Measurements from ENCODE around the gene GLYATL2.

Gene GLYATL2, protein sequence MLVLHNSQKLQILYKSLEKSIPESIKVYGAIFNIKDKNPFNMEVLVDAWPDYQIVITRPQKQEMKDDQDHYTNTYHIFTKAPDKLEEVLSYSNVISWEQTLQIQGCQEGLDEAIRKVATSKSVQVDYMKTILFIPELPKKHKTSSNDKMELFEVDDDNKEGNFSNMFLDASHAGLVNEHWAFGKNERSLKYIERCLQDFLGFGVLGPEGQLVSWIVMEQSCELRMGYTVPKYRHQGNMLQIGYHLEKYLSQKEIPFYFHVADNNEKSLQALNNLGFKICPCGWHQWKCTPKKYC

DNA sequence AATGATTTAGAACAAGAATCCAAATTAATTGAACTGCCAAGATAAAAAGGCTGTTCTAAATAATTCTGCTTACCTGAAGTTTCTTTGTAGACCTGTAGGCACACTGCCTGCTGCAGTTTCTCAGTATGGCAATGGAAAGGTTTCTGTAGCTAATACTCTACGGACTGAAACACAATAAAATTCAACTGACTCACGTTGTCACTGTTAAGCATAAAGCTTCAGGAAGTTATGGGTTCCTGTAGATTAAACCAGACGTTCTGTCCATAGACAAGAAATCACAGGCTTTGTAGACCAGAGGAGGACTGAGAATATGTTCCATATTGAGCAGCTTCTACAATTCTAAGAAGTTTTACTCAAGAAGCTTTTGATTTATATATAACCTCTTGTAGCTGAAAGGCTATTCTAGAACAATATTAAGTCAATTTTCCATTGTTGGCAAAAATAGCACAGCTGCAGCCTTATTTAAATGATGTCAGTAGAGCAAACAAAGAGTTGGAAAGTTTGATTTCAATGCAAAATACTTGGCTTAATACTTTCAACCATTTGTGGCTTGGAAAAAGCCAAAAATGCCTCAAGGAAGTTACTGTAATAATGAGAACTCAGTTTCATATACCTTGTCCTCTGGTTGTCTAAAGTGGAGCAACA is at the start of gene GLYATL2:
Gene GLYATL2, minus strand, starts transcription at position 344 of the 645 bp plus-strand sequence. CDS start 5,092 bp downstream, outside the sequence.
- no peak for DNase-seq

DNA sequence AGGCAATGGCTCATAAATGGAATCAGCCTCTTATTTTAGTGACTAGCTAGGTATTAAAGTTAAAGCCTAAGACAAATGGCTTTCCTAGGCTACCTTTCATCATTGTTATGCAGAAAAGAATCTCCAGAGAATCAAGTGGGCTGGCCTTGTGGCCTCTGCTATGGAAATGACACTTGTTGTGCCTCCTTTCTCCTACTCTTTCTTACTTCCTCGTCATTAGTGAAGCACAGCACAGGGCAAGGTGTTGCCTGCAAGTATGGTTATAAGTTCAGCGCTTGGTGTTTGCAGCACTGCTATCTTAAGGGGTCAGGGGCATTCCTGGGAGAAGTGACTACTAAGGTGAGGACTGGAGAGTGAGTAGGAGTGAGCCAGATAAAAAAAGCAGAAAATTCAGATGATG is 49.4 kb upstream of the GLYATL2 start:
- no peak for DNase-seq

GRCh38 chr11:58888579-58888978 is 44.1 kb upstream of the GLYATL2 start:
- DNase-seq = no peak

DNA sequence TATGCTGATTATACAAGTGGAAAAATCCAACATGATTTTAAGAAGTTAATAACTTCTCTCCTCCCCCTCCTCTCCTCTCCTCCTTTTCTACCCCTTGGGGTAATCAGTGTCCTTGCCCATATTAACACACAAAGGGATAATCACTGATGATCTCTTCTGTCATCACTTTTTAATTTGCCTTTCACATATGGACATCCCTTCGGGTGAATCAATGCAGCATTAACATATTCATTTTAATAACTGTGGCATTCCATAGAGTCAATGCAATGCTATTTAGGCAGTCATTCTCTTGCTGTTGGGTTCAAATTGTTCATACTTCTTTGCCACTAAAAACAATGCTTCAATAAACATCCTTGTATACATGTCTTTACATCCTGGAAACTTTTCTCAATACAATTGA is 42.9 kb upstream of the GLYATL2 start:
- DNase-seq = no peak

DNA sequence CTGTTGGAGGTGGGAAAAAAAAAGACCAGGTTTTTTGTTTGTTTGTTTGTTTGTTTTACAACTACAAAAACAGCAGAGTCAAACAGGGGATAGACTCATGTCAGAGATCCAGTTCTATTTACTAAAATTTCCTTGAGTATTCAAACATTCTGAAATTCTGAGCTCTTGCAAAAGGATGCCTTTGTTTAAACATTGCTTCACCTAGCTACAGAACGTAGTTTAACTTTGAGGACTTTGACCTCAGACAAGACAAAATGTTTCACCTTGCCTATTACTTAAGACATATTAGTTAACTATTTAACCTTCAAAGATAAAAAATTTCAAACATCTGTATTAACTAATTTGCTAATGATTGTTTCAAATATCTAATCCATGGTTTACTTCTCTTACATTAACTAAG is 36.1 kb upstream of the GLYATL2 start:
- DNase-seq = no peak

GRCh38 chr11:58880166-58880565 is 35.7 kb upstream of the GLYATL2 start:
- no peak for DNase-seq

- no peak for DNase-seq
These were observed 23.1 kb upstream of the GLYATL2 start for GRCh38 chr11:58867556-58867955.

DNA sequence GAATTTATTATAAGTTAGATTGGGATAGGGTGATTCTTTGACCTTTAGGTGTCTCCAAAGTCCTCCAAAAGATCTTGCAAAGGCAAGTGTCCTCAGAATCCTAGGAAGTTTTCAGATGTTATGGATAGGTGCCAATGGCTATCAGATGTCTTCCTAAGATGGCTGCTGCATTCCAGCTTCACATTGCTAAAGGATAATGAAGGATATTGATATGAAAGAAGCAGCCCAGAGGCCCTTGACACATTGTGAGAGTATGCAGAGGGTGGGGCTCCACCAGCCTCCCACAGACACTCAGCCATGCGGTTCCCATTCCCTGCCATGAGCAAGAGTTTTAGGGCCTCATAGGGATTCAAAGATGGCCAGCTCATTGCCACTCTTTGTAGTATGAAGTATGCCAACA is 22.3 kb upstream of the GLYATL2 start:
- DNase-seq = no peak

DNA sequence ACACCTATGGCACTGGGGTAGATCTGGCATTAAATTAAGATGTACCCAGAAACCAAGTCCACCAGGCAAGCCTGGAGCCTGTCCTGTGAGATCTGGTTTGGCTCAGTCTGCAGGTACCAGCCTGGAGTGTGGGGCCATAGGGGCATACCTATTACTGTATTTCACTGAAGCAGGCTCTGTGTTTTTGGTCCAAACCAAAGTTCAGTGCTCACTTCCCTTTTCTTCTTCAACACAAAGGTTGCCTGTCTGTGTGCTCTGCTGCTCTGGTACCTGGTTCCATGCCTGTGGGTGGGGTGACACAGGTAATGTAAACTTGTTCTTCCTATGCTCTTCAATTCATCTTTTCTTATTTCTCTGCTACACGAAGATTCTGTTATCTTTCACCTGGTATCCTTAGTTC is 19.8 kb upstream of the GLYATL2 start:
- DNase-seq = no peak

DNA sequence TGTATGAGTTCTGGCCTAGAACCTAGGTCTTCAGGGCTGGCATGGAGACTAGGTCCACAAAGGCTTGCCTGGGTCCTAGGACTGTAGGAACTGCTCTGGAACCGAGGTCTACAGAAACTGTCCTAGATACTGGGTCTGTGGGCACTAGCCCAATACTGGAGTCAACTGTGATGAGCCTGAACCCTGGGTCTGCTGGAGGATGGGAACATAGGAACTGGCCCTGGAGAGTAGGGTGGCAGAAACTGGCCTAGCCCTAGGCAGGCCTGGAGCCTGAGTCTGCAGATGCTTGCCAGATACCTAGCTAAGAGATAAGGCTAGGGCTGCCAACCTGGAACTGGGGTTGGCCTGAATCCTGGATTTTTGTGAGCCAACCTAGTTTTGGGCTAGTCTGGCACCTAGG is 19.2 kb upstream of the GLYATL2 start:
- no peak for DNase-seq

DNA sequence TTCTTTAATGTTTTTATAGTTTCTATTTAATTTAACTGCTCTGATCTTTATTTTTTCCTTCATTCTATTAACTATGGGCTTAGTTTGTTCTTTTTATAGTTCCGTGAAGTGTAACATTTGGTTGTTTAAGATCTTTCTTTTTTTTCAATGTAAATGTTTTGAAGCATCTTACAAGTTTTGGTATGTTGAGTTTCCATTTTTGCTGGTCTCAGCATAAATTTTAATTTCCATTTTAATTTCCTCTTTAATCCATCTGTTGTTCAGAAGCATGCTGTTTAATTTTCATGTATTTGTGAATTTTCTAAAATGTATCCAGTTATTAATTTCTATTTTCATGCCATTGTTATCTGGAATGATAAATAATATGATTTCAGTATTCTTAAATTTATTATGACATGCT is 17.0 kb upstream of the GLYATL2 start:
- no peak for DNase-seq

GRCh38 chr11:58856806-58857205 is 12.3 kb upstream of the GLYATL2 start:
- no peak for DNase-seq

- no peak for DNase-seq
These were observed 882 bp upstream of the GLYATL2 start for GRCh38 chr11:58845386-58845785.

DNA sequence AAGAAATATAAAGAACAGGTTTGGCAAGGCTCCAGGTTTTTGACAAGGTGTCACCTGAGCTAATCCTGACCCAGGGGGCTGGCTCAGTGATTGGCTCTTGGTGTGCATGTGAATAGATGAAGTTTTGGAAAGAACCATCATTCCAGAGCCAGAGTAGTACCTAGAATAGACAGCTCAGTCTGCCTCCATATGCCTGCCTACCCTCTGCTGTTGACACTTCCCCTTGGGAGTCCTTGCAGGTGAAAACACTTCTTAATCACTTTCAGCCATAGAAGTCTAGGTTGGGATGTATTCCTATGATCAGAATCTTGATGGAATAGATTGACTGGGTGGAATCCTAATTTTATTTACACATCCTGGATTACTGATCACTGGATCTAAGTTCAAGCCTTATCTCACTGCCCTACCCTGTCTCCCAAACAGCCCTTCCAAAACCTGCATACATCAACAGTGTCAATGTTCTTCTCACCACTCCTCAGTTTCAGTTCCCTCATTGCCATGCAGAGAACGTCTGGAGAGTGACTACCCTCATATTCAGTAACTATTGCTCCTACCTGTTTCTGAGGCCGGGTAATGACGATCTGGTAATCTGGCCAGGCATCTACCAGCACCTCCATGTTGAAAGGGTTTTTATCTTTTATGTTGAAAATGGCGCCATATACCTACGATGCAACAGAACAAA is 6.7 kb downstream of the GLYATL2 start:
- DNase-seq = no peak

- DNase-seq = no peak
These were observed 12.4 kb downstream of the GLYATL2 start for GRCh38 chr11:58832056-58832645.

GRCh38 chr11:58830673-58831301 is 13.7 kb downstream of the GLYATL2 start:
- DNase-seq = no peak

- DNase-seq = no peak
These were observed 14.7 kb downstream of the GLYATL2 start for GRCh38 chr11:58829786-58830185.

GRCh38 chr11:58813693-58814092 is 30.8 kb downstream of the GLYATL2 start:
- no peak for DNase-seq

DNA sequence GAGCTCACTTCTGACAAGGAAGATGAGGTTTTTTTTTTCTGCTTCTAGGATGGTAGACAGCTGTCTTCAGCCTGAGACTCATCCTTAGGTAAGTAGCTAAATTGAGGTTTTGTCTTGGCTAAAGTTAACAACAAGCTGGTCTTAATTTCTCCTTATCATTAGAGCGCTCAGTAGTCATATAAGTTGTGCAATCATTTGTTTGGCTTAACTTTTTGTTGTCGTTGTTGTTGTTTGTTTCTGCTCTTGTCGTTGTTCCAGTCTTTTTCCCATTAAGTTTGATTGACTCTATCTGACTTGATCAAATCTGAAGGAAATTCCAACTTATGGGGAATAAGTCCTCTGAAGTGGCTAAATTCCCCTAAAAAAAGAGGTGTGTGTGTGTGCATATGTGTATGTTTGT is 33.0 kb downstream of the GLYATL2 start:
- no peak for DNase-seq

GRCh38 chr11:58807343-58807742 is 37.2 kb downstream of the GLYATL2 start:
- DNase-seq = no peak

GRCh38 chr11:58805065-58805464 is 39.4 kb downstream of the GLYATL2 start:
- no peak for DNase-seq

DNA sequence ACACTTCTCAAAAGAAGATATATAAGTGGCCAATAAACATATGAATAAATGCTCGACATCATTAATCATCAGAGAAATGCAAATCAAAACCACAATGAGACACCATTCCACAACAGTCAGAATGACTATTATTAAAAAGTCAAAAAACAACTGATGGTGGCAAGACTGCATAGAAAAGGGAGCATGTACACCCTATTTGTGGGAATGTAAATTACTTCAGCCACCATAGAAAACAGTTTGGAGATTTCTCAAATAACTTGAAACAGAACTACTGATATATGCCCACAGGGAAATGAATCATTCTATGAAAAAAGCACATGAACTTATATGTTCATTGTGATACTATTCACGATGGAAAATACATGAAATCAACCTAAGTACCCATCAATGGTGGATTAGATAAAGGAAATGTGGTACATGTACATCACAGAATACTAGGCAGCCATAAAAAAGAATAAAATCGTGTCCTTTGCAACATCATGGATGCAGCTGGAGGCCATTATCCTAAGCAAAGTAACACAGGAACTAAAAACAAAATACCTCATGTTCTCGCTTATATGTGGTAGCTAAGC is 42.4 kb downstream of the GLYATL2 start:
- no peak for DNase-seq

DNA sequence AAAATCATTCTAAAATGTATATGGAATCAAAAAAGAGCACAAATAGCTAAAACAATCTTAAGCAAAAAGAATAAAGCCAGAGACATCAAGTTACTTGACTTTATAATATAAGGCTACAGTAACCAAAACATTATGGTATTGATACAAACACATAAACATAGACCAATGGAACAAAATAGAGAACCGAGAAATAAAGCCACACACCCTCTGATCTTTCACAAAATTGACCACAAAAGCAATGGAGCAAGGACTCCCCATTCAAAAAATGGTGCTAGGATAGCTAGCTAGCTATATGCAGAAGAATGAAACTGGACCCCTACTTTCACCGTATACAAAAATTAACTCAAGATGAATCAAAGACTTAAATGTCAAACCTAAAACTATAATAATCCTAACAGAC is 43.2 kb downstream of the GLYATL2 start:
- DNase-seq = no peak

Data from activated CD4-positive, alpha-beta T cell treated with anti-CD3 and anti-CD28 coated beads, Interleukin-2, amount 50 U/mL, for 48 hours (primary cell).